Spleen (tissue), 11 donors: ENCODE data around the gene MCM3. TPM values are rescaled to one million over a fixed set of nuclear protein-coding genes. Genes with fewer than 3 reads are reported as not detected.

Experiments used
- DNase-seq: peaks from one replicate; pipeline ENCODE4 v3.0.0-alpha.2; 2020
- H3K27ac ChIP-seq, 8 donors: fragments of 200-600 bp; sonication (generic) in 7 of 8; 1 replicate in 4 of 8; 2 replicates in 4 of 8; pipeline versions ENCODE4 v1.5.0 to v1.8.0; 2016 to 2021; ENCODE audit warnings: inconsistent platforms in 4 of 8, mild to moderate bottlenecking in 4 of 8, moderate library complexity in 1 of 8
- H3K27me3 ChIP-seq, 7 donors: fragments of 200-600 bp; sonication (generic) in 6 of 7; replicated peaks in 1 of 7; 1 replicate in 4 of 7; 2 replicates in 3 of 7; pipeline versions ENCODE4 v1.5.0 to v1.8.0; 2016 to 2021; ENCODE audit warnings: inconsistent platforms in 3 of 7, mild to moderate bottlenecking in 1 of 7
- H3K36me3 ChIP-seq, 6 donors: fragments of 200-600 bp; sonication (generic) in 5 of 6; 1 replicate in 4 of 6; 2 replicates in 2 of 6; pipeline versions ENCODE4 v1.5.0 to v1.8.0; 2016 to 2021; ENCODE audit warnings: inconsistent platforms in 2 of 6
- H3K4me1 ChIP-seq, 6 donors: fragments of 200-600 bp; sonication (generic) in 5 of 6; 1 replicate in 3 of 6; 2 replicates in 3 of 6; pipeline versions ENCODE4 v1.5.0 to v1.8.0; 2016 to 2021; ENCODE audit warnings: inconsistent platforms in 3 of 6
- H3K4me3 ChIP-seq, 8 donors: fragments of 200-600 bp; sonication (generic) in 7 of 8; 1 replicate in 4 of 8; 2 replicates in 4 of 8; pipeline versions ENCODE4 v1.5.0 to v1.8.0; 2016 to 2021; ENCODE audit warnings: inconsistent platforms in 4 of 8, mild to moderate bottlenecking in 4 of 8, moderate library complexity in 2 of 8
- H3K9me3 ChIP-seq, 8 donors: fragments of 200-600 bp; sonication (generic) in 7 of 8; 1 replicate in 4 of 8; 2 replicates in 4 of 8; pipeline versions ENCODE4 v1.5.0 to v1.8.0; 2016 to 2021; ENCODE audit warnings: inconsistent platforms in 4 of 8
- CTCF ChIP-seq, 11 experiments: fragments of 200-600 bp in 7 of 11; fragments of 450-650 bp in 4 of 11; sonication (generic) in 4 of 11; IDR thresholded peaks in 8 of 11; conservative IDR thresholded peaks in 3 of 11; 1 replicate in 7 of 11; 2 replicates in 4 of 11; pipeline versions ENCODE4 v1.4.0 to v1.8.0; 2016 to 2021; ENCODE audit warnings: antibody characterized with exemption in 11 of 11, inconsistent platforms in 4 of 11, mild to moderate bottlenecking in 1 of 11
- POLR2A ChIP-seq, 3 donors: fragments of 450-650 bp; IDR thresholded peaks; one replicate each; pipeline ENCODE4 v1.5.1; 2017; ENCODE audit warnings: antibody characterized with exemption in 3 of 3, mild to moderate bottlenecking in 1 of 3
- POLR2AphosphoS5 ChIP-seq, 3 donors: sonication (generic); formaldehyde crosslinking; IDR thresholded peaks; one replicate each; pipeline ENCODE4 v1.5.1; 2017; ENCODE audit warnings: antibody characterized with exemption in 3 of 3
- WGBS, 5 donors: extraction: QIAGEN DNeasy Blood & Tissue Kit in 3 of 5; methylation state at CpG; one replicate each; pipeline versions ENCODE4 v1.1.5 to v1.1.7; 2013 to 2018; 5-methylcytosine and 5-hydroxymethylcytosine counted together
- intact Hi-C: fragments of 100-400 bp; cut with DNase I; formaldehyde crosslinking; loops from one replicate; pipeline ENCODE4 v1.15.0; 2023; ENCODE audit warnings: low total_unique reads
- polyA plus RNA-seq, 3 donors: library from polyadenylated mRNA; stranded (reverse); fragments of 200-250 nt; gene quantifications; one replicate each; pipeline ENCODE4 v1.2.1, GENCODE V29; 2013
- total RNA-seq, 7 donors: library from RNA; depleted of rRNA in 3 of 7; stranded (reverse); fragments of >200 nt in 3 of 7; fragmentation: NEBNext Ultra II Directional in 4 of 7; extraction: Animal tissue kit (Norgen Biotek cat#: 25700) in 4 of 7; gene quantifications; one replicate each; pipeline versions ENCODE4 v1.1.0 to v1.2.1, GENCODE V29; 2016 to 2021
- donor health status: healthy with polysubstance abuse.
- donor health status: DM: no; HTN: no; CAD: no; lungs with moderate emphysema.
- donor health status: DM: no; HTN: no; CAD: no.
- donor health status: Bipolar disorder and iron deficiency.
- donor health status: healthy.
- donor health status: DM: no; HTN: no; CAD: no.
- donor health status: DM: yes; HTN: yes; CAD: no.

MCM3 gene
- total and polyA plus RNA-seq, 10 donors, result 21.1 to 48.6 (median 36.4) TPM

GRCh38 chr6:52304983-52305390, 20.4 kb upstream of the MCM3 start:
- DNase-seq, result no peak
- WGBS, 5 donors, result 20 to 45% (median 38%) methylated on average over 1 of the region's 1 CpG
- no peaks in the 10 kb centered on the region for H3K27me3 ChIP-seq
- no peaks in the 10 kb centered on the region for H3K9me3 ChIP-seq
- no peak for TF ChIP-seq CTCF (IDR thresholded peaks at IDR 0.05 in 8 of 11, conservative IDR thresholded peaks at IDR 0.05 in 3 of 11)
- TF ChIP-seq POLR2A (IDR thresholded peaks at IDR 0.05), result no peak
- no peak for TF ChIP-seq POLR2AphosphoS5 (IDR thresholded peaks at IDR 0.05)
- peak overlapping the region in 2 of 8 donors; percentile 12 to 36 for H3K4me3 ChIP-seq
- intact Hi-C loops, result loop anchor here (10.0 kb wide), 1 partner anchor 60 kb away; the partner anchor contains the start of gene PAQR8
- peak overlapping the region; percentile 55 to 90 (median 80) for H3K27ac ChIP-seq
- peaks cover 46 to 70% (median 56%) of the 10 kb centered on the region in 6 donors for H3K4me1 ChIP-seq
- no peaks in the 10 kb centered on the region for H3K36me3 ChIP-seq

GRCh38 chr6:52303178-52303577, 18.6 kb upstream of the MCM3 start:
- no peak for TF ChIP-seq CTCF (IDR thresholded peaks at IDR 0.05 in 8 of 11, conservative IDR thresholded peaks at IDR 0.05 in 3 of 11)
- no peak for TF ChIP-seq POLR2A (IDR thresholded peaks at IDR 0.05)
- no peak for TF ChIP-seq POLR2AphosphoS5 (IDR thresholded peaks at IDR 0.05)
- WGBS, 5 donors, result 95 to 100% (median 100%) methylated on average over 1 of the region's 1 CpG
- Histone ChIP-seq H3K9me3 (no peaks in the 10 kb centered on the region), H3K4me1 (peaks cover 37 to 56% (median 49%) of the 10 kb centered on the region in 6 donors), H3K36me3 (no peaks in the 10 kb centered on the region), H3K27ac (peak overlapping the region in 6 of 8 donors; percentile 53 to 90 (median 80)), H3K27me3 (no peaks in the 10 kb centered on the region), H3K4me3 (no peak overlapping the region)
- no peak for DNase-seq
- intact Hi-C loops, result loop anchor here (10.0 kb wide), 1 partner anchor 62 kb away; the partner anchor contains the start of gene PAQR8

- TF ChIP-seq POLR2A (IDR thresholded peaks at IDR 0.05), result no peak
- no peak for TF ChIP-seq POLR2AphosphoS5 (IDR thresholded peaks at IDR 0.05)
- no peak for TF ChIP-seq CTCF (IDR thresholded peaks at IDR 0.05 in 8 of 11, conservative IDR thresholded peaks at IDR 0.05 in 3 of 11)
- H3K27me3 ChIP-seq, result no peaks in the 10 kb centered on the region
- H3K9me3 ChIP-seq, result no peaks in the 10 kb centered on the region
- no peaks in the 10 kb centered on the region for H3K36me3 ChIP-seq
- 85 to 100% (median 94%) methylated on average over 1 of the region's 1 CpG for WGBS, 5 donors
- peaks cover 29 to 56% (median 46%) of the 10 kb centered on the region in 6 donors for H3K4me1 ChIP-seq
- H3K4me3 ChIP-seq, result no peak overlapping the region
- H3K27ac ChIP-seq, result no peak overlapping the region
- intact Hi-C loops, result loop anchor here (10.0 kb wide), 1 partner anchor 63 kb away; the partner anchor contains the start of gene PAQR8
- DNase-seq, result no peak
Observed at GRCh38 chr6:52301326-52301725, 16.8 kb upstream of the MCM3 start.

- DNase-seq, result no peak
- no peak for TF ChIP-seq CTCF (IDR thresholded peaks at IDR 0.05 in 8 of 11, conservative IDR thresholded peaks at IDR 0.05 in 3 of 11)
- no peak for TF ChIP-seq POLR2AphosphoS5 (IDR thresholded peaks at IDR 0.05)
- TF ChIP-seq POLR2A (IDR thresholded peaks at IDR 0.05), result no peak
- Histone ChIP-seq H3K4me1 (peaks cover 23 to 54% (median 40%) of the 10 kb centered on the region in 6 donors), H3K27me3 (no peaks in the 10 kb centered on the region), H3K36me3 (no peaks in the 10 kb centered on the region), H3K9me3 (no peaks in the 10 kb centered on the region), H3K27ac (no peak overlapping the region), H3K4me3 (no peak overlapping the region)
- intact Hi-C loops, result loop anchor here (10.0 kb wide), 1 partner anchor 64 kb away; the partner anchor contains the start of gene PAQR8
- WGBS, 5 donors, result 92 to 100% (median 98%) methylated on average over 2 of the region's 2 CpGs
Observed at GRCh38 chr6:52300489-52300931, 16.0 kb upstream of the MCM3 start.
